Measurements from ENCODE around the gene REST.

GRCh38 chr4:56914336-56914735 lies 6.6 kb downstream of the REST start:
- TF ChIP-seq POLR2AphosphoS5 (IDR thresholded peaks at IDR 0.05; ENCODE audit: low read depth, low read length) (no peak), SIN3A (IDR thresholded peaks at IDR 0.05; ENCODE audit: borderline replicate concordance, insufficient read depth, low read depth, low read length) (no peak), CTCF (IDR thresholded peaks at IDR 0.05) (no peak), TCF7L2 (IDR thresholded peaks at IDR 0.05; ENCODE audit: low read depth, low read length) (no peak)

Measured in Panc1 (cell line).